Measurements from ENCODE around the gene DCAF7.

The DCAF7 gene

GRCh38 chr17:63635290-63635689, 85.0 kb downstream of the DCAF7 start:
- TF ChIP-seq JUND (IDR thresholded peaks at IDR 0.05; ENCODE audit: low read depth): no peak
- in situ Hi-C loops (cut with HindIII; ENCODE audit: low pct_unique_long_range_greater_than_20kb, low sequenced_read_pairs): no loop called here
- no peak for DNase-seq (ENCODE audit: low read depth in 1 of 2, low spot score in 1 of 2)

GRCh38 chr17:63635787-63636186, 85.5 kb downstream of the DCAF7 start:
- in situ Hi-C loops (cut with HindIII; ENCODE audit: low pct_unique_long_range_greater_than_20kb, low sequenced_read_pairs): no loop called here
- no peak for TF ChIP-seq JUND (IDR thresholded peaks at IDR 0.05; ENCODE audit: low read depth)
- DNase-seq (ENCODE audit: low read depth in 1 of 2, low spot score in 1 of 2): no peak

GRCh38 chr17:63639125-63639524, 88.8 kb downstream of the DCAF7 start:
- TF ChIP-seq JUND (IDR thresholded peaks at IDR 0.05; ENCODE audit: low read depth): no peak
- DNase-seq (ENCODE audit: low read depth in 1 of 2, low spot score in 1 of 2): no peak

GRCh38 chr17:63640038-63640437, 89.8 kb downstream of the DCAF7 start:
- in situ Hi-C loops (cut with HindIII; ENCODE audit: low pct_unique_long_range_greater_than_20kb, low sequenced_read_pairs): no loop called here
- no peak for DNase-seq (ENCODE audit: low read depth in 1 of 2, low spot score in 1 of 2)
- no peak for TF ChIP-seq JUND (IDR thresholded peaks at IDR 0.05; ENCODE audit: low read depth)

More at GRCh38 chr17:63639125-63639524, 88.8 kb downstream of the DCAF7 start:
- in situ Hi-C loops (cut with HindIII; ENCODE audit: low pct_unique_long_range_greater_than_20kb, low sequenced_read_pairs): no loop called here

GRCh38 chr17:63641692-63642448, 91.6 kb downstream of the DCAF7 start:
- no peak for TF ChIP-seq JUND (IDR thresholded peaks at IDR 0.05; ENCODE audit: low read depth)
- DNase-seq (ENCODE audit: low read depth in 1 of 2, low spot score in 1 of 2): no peak
- in situ Hi-C loops (cut with HindIII; ENCODE audit: low pct_unique_long_range_greater_than_20kb, low sequenced_read_pairs): no loop called here
